HPDE6-E6E7 (cell line): ENCODE results near the gene PPP1R7.
A peak's percentile ranks its signal among the peaks of the same experiment; 100 is the strongest.
"Not testable (repeated sequence)": the region's sequence is repeated elsewhere in the genome, so short reads cannot be mapped to it uniquely, and the experiment has no call there.

ENCODE experiments used
- DNase-seq: peaks from one replicate; pipeline ENCODE4 v3.0.0; 2011; ENCODE audit warnings: missing footprints; ENCODE audit errors: extremely low spot score

Gene PPP1R7

GRCh38 chr2:241149925-241150659, at the start of gene PPP1R7:
TSS of gene PPP1R7 (plus strand) at chr2:241150467. CDS start at chr2:241150496, 29 bp downstream.
- peak; percentile 96 for DNase-seq

DNA sequence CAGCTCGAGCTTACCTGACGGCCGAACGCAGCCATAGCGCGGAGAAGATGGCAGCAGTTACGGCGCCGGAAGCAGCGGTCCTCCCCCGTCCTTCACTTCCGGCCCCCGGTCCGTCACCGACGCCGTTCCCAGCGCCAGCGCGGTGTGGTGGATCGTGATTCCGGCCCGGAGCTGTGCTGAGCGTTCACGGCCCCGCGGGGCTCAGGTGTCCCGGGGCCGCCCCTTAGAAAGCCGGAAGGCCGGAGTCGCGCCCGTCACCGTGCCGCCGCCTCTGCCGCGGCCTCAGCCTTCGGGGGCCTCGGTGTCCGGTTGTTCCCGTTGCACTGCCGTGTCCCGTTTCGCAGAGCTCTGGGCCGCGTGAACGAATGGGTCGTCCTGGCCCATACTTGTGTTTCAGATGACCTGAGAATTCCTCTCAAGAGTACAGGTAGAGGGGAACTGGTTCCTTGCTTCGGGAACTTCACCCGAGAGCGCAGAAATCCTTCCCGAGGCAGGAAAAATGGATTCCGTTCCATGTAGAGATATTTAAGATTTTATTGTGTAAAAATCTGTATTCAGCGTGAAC, 47.9 kb upstream of the PPP1R7 start, which contains the start of gene MTERF4:
TSS of gene MTERF4 (minus strand) at position 49 of the 565 bp plus-strand sequence. CDS start at position 35, 14 bp downstream.
- peak; percentile 88 for DNase-seq

DNA sequence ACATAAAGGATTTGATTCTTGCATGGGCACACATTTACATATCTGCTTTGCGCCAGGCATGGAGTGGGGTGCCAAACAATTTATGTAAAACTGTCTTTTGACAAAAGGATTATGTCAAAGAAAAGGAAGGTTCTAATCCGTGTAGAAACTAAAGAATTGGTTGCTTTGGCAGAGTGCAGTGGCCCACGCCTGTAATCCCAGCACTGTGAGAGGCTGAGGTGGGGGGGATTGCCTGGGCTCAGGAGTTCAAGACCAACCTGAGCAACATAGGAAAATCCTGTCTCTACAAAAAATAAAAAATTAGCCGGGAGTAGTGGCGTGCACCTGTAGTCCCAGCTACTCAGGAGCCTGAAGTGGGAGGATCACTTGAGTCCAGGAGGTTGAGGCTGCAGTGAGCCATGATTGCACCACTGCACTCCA, 47.1 kb upstream of the PPP1R7 start:
- no peak for DNase-seq

DNA sequence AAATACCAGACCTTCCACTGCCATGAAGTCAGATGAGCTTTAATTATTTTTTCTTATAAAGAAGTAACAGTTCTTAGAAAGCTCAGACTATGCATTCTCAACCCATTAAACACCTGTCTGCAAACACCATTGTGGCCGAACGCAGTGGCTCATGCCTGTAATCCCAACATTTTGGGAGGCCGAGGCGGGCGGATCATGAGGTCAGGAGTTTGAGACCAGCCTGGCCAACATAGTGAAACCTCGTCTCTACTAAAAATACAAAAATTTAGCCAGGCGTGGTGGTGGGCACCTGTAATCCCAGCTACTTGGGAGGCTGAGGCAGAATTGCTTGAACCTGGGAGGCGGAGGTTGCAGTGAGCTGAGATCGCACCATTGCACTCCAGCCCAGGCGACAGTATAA, 45.7 kb upstream of the PPP1R7 start:
- DNase-seq: not testable (repeated sequence)

GRCh38 chr2:241105641-241106040, 44.6 kb upstream of the PPP1R7 start:
- DNase-seq: no peak

- DNase-seq: no peak
These were observed 43.1 kb upstream of the PPP1R7 start for GRCh38 chr2:241107031-241107783.

DNA sequence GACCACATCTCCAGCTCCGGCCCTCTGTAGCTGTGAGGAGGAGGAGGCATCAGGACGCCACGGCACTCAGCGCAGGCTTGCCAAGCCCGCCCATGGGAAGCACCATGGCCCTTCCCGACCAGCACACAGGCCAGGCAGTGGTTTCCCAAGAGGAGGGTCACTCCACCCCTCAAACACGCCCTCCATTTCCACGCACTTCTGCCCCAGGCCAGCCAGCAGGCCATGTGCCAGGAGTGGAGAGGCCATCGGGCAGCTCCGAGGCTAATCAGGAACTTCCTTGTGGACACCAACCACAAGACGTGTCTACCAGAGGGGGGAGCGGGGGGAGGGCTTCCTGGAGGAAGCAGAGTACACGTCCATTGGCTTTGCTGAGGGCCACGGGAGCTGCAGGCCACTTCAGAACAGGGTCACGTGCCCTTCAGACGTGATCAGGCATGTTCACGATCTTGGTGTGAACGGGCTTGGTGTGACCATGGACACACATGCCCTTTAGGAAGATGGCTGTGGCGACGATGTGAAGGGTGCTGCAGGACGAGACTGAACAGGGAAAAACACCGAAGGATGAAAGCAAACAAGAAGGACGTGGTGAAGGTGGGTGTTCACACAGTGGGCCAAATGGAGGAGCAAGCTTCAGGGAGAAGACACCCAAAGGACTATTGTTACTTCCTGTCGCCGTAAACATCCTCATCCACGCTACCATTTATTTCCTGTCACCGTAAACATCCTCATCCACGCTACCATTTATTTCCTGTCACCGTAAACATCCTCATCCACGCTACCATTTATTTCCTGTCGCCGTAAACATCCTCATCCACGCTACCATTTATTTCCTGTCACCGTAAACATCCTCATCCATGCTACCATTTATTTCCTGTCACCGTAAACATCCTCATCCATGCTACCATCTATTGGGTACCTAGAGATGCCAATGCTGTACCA, 41.7 kb upstream of the PPP1R7 start:
- DNase-seq: no peak

DNA sequence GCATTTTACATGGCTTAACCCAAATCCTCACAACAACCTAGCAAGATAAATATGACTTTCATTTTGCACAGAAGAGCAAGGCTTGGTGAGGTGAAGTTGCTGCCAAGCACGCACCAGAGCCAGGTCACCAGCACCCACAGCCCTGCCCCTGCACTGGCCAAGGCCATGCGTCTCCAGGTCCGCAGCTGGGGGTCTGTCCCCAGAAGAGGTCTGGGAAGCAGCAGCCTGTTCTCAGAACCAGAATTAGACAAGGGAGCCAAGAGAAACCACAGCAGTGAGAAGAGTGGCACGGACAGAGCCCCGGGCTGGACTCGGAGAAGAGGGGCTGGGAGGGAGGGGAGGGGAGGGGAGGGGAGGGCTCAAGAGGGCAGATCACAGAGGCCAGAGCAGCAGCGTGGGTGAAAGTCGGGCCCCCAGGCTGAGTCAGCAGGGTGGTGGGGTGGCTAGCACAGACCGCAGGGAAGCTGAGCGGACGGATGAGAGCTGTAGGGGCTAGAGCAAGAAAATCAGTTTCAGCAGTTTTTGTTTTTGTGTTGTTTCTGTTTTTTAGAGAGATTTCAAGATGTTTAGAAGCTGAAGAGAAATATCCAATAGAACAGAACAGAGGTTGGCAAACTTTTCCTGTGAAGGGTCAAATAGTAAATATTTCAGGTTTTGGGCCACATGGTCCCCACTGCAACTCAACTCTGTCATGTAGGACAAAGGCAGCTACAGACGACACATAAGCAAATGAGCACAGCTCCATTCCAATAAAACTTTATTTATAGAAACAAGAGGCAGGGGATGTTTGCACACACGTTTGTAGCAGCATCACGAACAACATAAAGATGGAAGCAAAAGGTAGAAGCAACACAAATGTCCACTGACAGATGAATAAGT, 40.8 kb upstream of the PPP1R7 start:
- DNase-seq: no peak

DNA sequence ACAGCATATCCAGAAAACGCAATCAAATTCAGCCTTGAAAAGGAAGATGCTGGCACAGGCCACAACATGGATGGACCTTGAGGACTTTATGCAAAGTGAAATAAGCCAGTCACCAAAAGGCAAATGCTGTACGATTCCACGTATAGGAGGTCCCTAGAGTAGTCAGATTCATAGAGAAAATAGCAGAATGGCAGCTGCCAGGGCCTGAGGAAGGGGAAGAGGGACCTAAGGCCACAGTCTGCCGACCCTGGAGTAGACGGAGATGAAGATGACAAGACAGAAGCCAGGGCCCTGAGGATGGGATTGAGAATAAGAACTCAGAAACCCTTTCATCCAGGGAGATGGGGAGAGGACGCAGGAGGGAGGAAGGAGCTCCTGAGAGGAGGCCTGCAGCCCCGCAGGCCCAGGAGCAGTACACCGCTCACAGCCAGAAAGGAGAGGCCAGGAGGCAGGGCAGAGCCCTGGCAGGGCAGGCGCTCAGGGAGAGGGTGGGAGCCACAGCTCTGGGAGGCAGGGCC, 40.1 kb upstream of the PPP1R7 start:
- no peak for DNase-seq

- DNase-seq: no peak
These were observed 39.4 kb upstream of the PPP1R7 start for GRCh38 chr2:241110607-241111439.

DNA sequence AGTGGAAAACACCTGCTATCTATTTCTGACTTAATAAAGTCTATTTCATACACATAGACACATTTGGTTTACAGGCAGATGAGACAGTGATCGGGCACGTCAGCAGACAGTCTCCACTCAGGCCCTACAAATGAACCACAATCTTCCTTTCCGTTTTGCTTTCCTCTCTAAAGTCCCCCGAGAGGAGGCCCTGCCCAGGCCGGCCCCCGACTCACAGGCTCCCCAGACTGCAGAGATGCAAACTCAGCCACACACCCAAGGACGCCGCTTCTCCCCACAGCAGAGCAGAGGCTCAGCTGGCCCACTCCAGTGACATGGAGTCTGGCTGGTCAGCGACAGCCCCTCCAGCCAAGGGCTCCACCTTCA, 38.8 kb upstream of the PPP1R7 start:
- no peak for DNase-seq

- DNase-seq: no peak
These were observed 38.2 kb upstream of the PPP1R7 start for GRCh38 chr2:241112046-241112445.

DNA sequence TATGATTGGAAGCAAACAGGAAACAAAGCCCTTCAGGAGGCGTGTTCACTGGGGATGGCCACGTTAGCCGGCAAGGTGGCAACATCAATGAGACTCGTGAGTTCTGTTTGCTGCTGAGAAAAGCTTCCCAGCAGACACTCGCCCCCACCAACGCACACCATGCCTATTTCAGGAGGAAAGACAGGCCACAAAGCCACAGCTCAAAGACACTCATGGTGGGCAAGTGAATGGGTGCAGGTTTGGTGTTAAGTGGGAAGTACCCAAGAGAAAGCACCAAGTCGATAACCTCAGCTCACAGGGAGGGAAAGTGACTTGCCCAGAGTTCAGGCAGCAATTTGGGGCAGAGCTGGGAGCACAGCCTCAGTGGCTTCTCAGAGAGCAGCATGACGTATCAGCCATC, 37.7 kb upstream of the PPP1R7 start:
- DNase-seq: no peak

- no peak for DNase-seq
These were observed 35.4 kb upstream of the PPP1R7 start for GRCh38 chr2:241114836-241115235.

DNA sequence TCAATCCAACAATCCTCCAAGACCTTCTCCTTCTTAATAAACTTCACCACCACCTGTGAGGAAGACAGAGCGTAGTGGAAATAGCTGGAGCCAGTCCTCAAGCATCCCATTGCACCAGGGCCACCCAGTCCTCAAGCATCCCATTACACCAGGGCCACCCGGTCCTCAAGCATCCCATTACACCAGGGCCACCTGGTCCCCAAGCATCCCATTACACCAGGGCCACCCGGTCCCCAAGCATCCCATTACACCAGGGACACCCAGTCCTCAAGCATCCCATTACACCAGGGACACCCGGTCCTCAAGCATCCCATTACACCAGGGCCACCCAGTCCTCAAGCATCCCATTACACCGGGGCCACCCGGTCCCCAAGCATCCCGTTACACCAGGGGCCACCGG, 34.9 kb upstream of the PPP1R7 start:
- DNase-seq: no peak

DNA sequence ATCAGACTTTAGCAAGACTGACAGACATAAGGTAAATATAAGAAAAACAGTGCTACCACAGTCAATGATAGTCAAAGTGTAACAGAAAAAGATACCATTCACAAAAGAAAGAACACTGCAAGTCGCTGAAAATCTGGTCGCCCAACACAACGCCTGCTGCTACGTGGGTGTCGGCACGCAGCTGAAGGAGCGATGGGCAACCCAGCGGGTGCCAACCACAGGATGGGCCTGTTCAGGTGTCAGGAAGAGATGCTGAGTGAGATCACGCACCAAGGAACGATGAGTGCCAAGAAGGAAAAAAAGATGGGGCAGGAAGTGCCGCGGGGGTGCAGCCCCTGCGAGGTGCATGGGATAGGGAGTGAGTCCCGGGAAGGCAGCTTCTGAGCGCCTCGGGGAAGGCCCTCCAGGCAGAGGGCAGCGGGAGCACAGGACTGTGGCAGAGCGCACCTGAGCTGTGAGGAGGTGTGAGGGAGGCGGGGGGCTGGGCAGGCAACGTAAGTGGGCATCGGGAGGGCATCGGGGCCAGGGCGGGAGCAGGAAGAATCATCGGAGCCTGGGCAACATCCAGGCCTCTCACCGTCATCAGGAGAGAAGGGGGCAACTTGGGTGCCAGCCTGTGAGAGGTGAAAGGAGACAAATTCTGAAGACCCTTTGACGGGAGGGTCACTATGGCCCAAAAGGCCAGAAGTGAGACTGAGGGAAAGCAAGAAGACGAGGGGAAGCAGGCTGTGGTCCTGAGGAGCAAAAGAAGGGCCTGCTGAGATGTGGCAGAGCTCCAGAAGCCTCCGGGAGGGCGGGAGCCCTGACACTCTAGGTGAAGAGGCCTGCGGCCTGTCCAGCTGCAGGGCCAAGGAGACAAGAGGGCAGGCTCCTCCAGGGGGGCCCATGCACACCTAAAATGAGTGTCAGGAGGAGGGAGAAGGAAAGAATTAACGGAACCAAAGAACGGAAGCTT, 33.4 kb upstream of the PPP1R7 start:
- no peak for DNase-seq

GRCh38 chr2:241118737-241119505, 31.3 kb upstream of the PPP1R7 start:
- DNase-seq: no peak

- no peak for DNase-seq
These were observed 29.8 kb upstream of the PPP1R7 start for GRCh38 chr2:241120440-241120839.
